K562 (cell line): ENCODE data around the gene PIK3R2. TPM values are rescaled to one million over a fixed set of nuclear protein-coding genes. Genes with fewer than 3 reads are reported as not detected.

Source experiments
- ATAC-seq: fragments of 200-7000 bp; cut with Tn5 transposase; 3 replicates; pipeline ENCODE4 v1.9.1; 2020; ENCODE audit warnings: moderate library complexity
- BruUV-seq: library from RNA; stranded (reverse); fragments of 400-500 nt; replicated peaks from 2 replicates; lab custom pipeline; 2021; lab: Mats Ljungman, UMichigan
- CTCF ChIA-PET: fragments of 300-600 bp; formaldehyde crosslinking; extraction: SDS; loops from one replicate; lab custom pipeline; 2021; ENCODE audit warnings: low intra/inter-chr PET ratio; lab: Yijun Ruan, JAX
- POLR2A ChIA-PET: fragments of 300-600, 350-650 bp; sonication (Branson Sonifier 250); formaldehyde crosslinking; extraction: SDS; loops from one replicate; lab custom pipeline; 2021; ENCODE audit warnings: antibody characterized with exemption, inconsistent platforms; lab: Yijun Ruan, JAX
- DNase-seq, 4 experiments: peaks; one replicate each; pipeline versions ENCODE4 v3.0.0 to v3.0.0-alpha.2; 2011 to 2018; ENCODE audit warnings: low spot score in 3 of 4, mixed read lengths in 3 of 4; ENCODE audit errors: extremely low read depth in 1 of 4
- FAIRE-seq: peaks from 2 replicates; lab custom pipeline; 2011; peaks lifted over from hg19 to GRCh38; lab: Jason Lieb, UNC
- H2AFZ ChIP-seq: 2 replicates; pipeline ENCODE4 v1.6.0; 2011; ENCODE audit warnings: low read depth, low read length, control low read depth, inconsistent platforms
- H3K27ac ChIP-seq: fragments of 200-600 bp; 3 replicates; pipeline ENCODE4 v1.8.0; 2011; ENCODE audit warnings: low read depth, mild to moderate bottlenecking, control low read depth, inconsistent platforms, low read length, moderate library complexity, mixed read lengths; ENCODE audit errors: extremely low read depth
- H3K27me3 ChIP-seq, 2 experiments: fragments of 300-600 bp in 1 of 2; 2 replicates in 1 of 2; 3 replicates in 1 of 2; pipeline versions ENCODE4 v1.6.0 to v1.8.0; 2011; ENCODE audit warnings: inconsistent platforms in 2 of 2, low read length in 2 of 2, mild to moderate bottlenecking in 1 of 2, mixed read lengths in 1 of 2, moderate library complexity in 1 of 2; ENCODE audit not compliant: control insufficient read depth in 2 of 2, insufficient read depth in 2 of 2
- H3K36me3 ChIP-seq: fragments of 300-600 bp; 3 replicates; pipeline ENCODE4 v1.8.0; 2011; ENCODE audit warnings: mild to moderate bottlenecking, low read length, inconsistent platforms; ENCODE audit not compliant: control insufficient read depth, insufficient read depth
- H3K4me1 ChIP-seq, 2 experiments: fragments of 200-600 bp in 1 of 2; replicated peaks in 1 of 2; 2 replicates in 1 of 2; 3 replicates in 1 of 2; pipeline versions ENCODE4 v1.5.1 to v1.8.0; 2011; ENCODE audit warnings: inconsistent platforms in 2 of 2, low read length in 2 of 2, mild to moderate bottlenecking in 1 of 2, mixed read lengths in 1 of 2, moderate library complexity in 1 of 2; ENCODE audit not compliant: control insufficient read depth in 2 of 2, insufficient read depth in 2 of 2
- H3K4me2 ChIP-seq: 2 replicates; pipeline ENCODE4 v1.6.1; 2011; ENCODE audit warnings: low read length, control low read depth, inconsistent platforms, mixed read lengths; ENCODE audit not compliant: insufficient read depth
- H3K4me3 ChIP-seq: fragments of 200-600 bp; sonication (generic), shearing (Covaris generic); 2 replicates; pipeline ENCODE4 v1.5.1; 2016; ENCODE audit warnings: control low read depth, inconsistent platforms
- H3K79me2 ChIP-seq: fragments of 200-600 bp; 3 replicates; pipeline ENCODE4 v1.8.0; 2011; ENCODE audit warnings: low read length, inconsistent platforms; ENCODE audit not compliant: control insufficient read depth, insufficient read depth
- H3K9ac ChIP-seq, 2 experiments: 2 replicates each; pipeline versions ENCODE4 v1.6.0 to v1.6.1; 2011; ENCODE audit warnings: low read depth in 2 of 2, low read length in 2 of 2, control low read depth in 1 of 2, inconsistent platforms in 1 of 2, mild to moderate bottlenecking in 1 of 2, mixed read lengths in 1 of 2; ENCODE audit not compliant: insufficient read depth in 1 of 2
- H3K9me1 ChIP-seq: one replicate; pipeline ENCODE4 v1.6.0; 2011; ENCODE audit warnings: inconsistent platforms, mild to moderate bottlenecking, low read length, moderate library complexity; ENCODE audit not compliant: control insufficient read depth, insufficient read depth
- H3K9me3 ChIP-seq: replicated peaks from 2 replicates; pipeline ENCODE4 v1.5.1; 2011; ENCODE audit warnings: low read depth, low read length, inconsistent platforms; ENCODE audit not compliant: control insufficient read depth, insufficient read depth
- H4K20me1 ChIP-seq: replicated peaks from 2 replicates; pipeline ENCODE4 v1.6.1; 2011; ENCODE audit warnings: low read length, inconsistent platforms, mixed read lengths; ENCODE audit not compliant: control insufficient read depth, insufficient read depth
- CBFB ChIP-seq: sonication (generic); formaldehyde crosslinking; IDR thresholded peaks from 2 replicates; pipeline ENCODE4 v1.4.0; 2020; ENCODE audit warnings: mild to moderate bottlenecking, missing genetic modification reagents
- ETV6 ChIP-seq, 3 experiments: fragments of 150-350 bp in 1 of 3; sonication (generic) in 1 of 3; formaldehyde crosslinking in 1 of 3; IDR thresholded peaks; 2 replicates each; pipeline versions ENCODE4 v1.6.1 to v1.8.0; 2014 to 2022; ENCODE audit warnings: borderline replicate concordance in 2 of 3, low read depth in 2 of 3, antibody characterized with exemption in 1 of 3, low read length in 1 of 3, mild to moderate bottlenecking in 1 of 3, missing genetic modification reagents in 1 of 3
- NFIX ChIP-seq: fragments of 250-450 bp; sonication (Bioruptor Pico); IDR thresholded peaks from 2 replicates; pipeline ENCODE4 v1.4.0; 2020; ENCODE audit warnings: low read depth, mild to moderate bottlenecking, moderate library complexity
- POLR2H ChIP-seq: IDR thresholded peaks from 2 replicates; pipeline ENCODE4 v1.6.1; 2016; ENCODE audit warnings: missing genetic modification characterization, low read depth, mild to moderate bottlenecking, control low read depth, missing compliant biosample characterization, moderate library complexity
- RBM14 ChIP-seq: fragments of 200-400 bp; formaldehyde crosslinking; IDR thresholded peaks from 2 replicates; pipeline ENCODE4 v1.6.1; 2018; ENCODE audit warnings: low read depth, mild to moderate bottlenecking, low read length, moderate library complexity, borderline replicate concordance; ENCODE audit not compliant: insufficient read depth
- VEZF1 ChIP-seq: fragments of 200-800 bp; sonication (Bioruptor generic); IDR thresholded peaks from 2 replicates; pipeline ENCODE4 v1.6.1; 2017; ENCODE audit warnings: missing genetic modification characterization, missing compliant biosample characterization
- ZBED1 ChIP-seq: IDR thresholded peaks from 2 replicates; pipeline ENCODE4 v1.6.1; 2014
- ZNF175 ChIP-seq: fragments of 200-800 bp; sonication (Bioruptor generic); IDR thresholded peaks from 2 replicates; pipeline ENCODE4 v1.6.1; 2016; ENCODE audit warnings: low read depth, mild to moderate bottlenecking, missing genetic modification characterization, missing compliant biosample characterization
- ZNF347 ChIP-seq: fragments of 450-650 bp; formaldehyde crosslinking; IDR thresholded peaks from 2 replicates; pipeline ENCODE4 v1.4.0; 2020; ENCODE audit warnings: low read depth, mild to moderate bottlenecking, moderate library complexity
- ZNF431 ChIP-seq: sonication (generic); formaldehyde crosslinking; IDR thresholded peaks from 2 replicates; pipeline ENCODE4 v1.8.0; 2022; ENCODE audit warnings: mild to moderate bottlenecking, missing genetic modification reagents
- ZNF444 ChIP-seq: fragments of 250-450 bp; sonication (Bioruptor Pico); IDR thresholded peaks from 2 replicates; pipeline ENCODE4 v1.4.0; 2020; ENCODE audit warnings: mild to moderate bottlenecking, moderate library complexity
- WGBS: fragments of 100-300 bp; shearing (Covaris generic); methylation state at CpG from one replicate; pipeline ENCODE4 v1.1.6; 2016; ENCODE audit warnings: low coverage, mixed read lengths; ENCODE audit not compliant: insufficient coverage; ENCODE audit errors: missing lambda C conversion rate; 5-methylcytosine and 5-hydroxymethylcytosine counted together
- in situ Hi-C: fragments of 300-500 bp; cut with MboI; formaldehyde crosslinking; loops from 4 replicates; pipeline ENCODE4 v1.15.0; 2018; ENCODE audit warnings: inconsistent platforms, mixed read lengths
- intact Hi-C: fragments of 100-400 bp; cut with micrococcal nuclease; formaldehyde crosslinking; loops from 2 replicates; pipeline ENCODE4 v1.14.2; 2022
- polyA plus RNA-seq, 8 experiments: library from polyadenylated mRNA; depleted of rRNA in 4 of 8; stranded (reverse) in 5 of 8; unstranded in 3 of 8; fragments of >200 nt; fragmentation: Nextera tagmentation in 2 of 8; fragmentation: Illumina TruSeq in 1 of 8; extraction: Ambion mirVana in 2 of 8; extraction: Trizol in 1 of 8; gene quantifications; 2 replicates each; pipeline versions ENCODE4 v1.2.1 to v1.2.3, GENCODE V29; 2011 to 2014; ENCODE audit warnings: inconsistent platforms in 1 of 8, missing spikeins in 1 of 8
- total RNA-seq, 7 experiments: library from RNA; depleted of rRNA in 6 of 7; stranded (reverse); fragments of >200 nt in 6 of 7; fragmentation: Illumina TruSeq in 2 of 7; extraction: Trizol in 2 of 7; gene quantifications; 2 replicates each; pipeline versions ENCODE4 v1.2.1 to v1.2.3, GENCODE V29; 2011 to 2021; ENCODE audit warnings: low replicate concordance in 1 of 7

The PIK3R2 gene
- total and polyA plus RNA-seq, 9 of the 15 experiments (the other 6 are each of a cell fraction or from before 2014, with no cell fraction given) = 0.39 to 37.9 (median 5.3) TPM

GRCh38 chr19:18197941-18198340, 45.0 kb downstream of the PIK3R2 start:
- intact Hi-C loops = no loop called here
- peaks cover 6% of the 10 kb centered on the region; the same call in 1 of the 2 replicates for H4K20me1 ChIP-seq

More at GRCh38 chr19:18197941-18198340, 45.0 kb downstream of the PIK3R2 start:
- H3K4me3 ChIP-seq = no peak overlapping the region
- peaks cover 14 to 46% of the 10 kb centered on the region in 2 experiments; a peak in 4 of 5 replicates for H3K4me1 ChIP-seq
- H3K27ac ChIP-seq = no peak overlapping the region
- no peaks in the 10 kb centered on the region for H3K9me1 ChIP-seq
- FAIRE-seq (no peak), DNase-seq (no peak), ATAC-seq (no peak)
- no TSS peak for BruUV-seq
- no peak overlapping the region for H3K4me2 ChIP-seq
- in situ Hi-C loops = no loop called here
- peaks cover 64% of the 10 kb centered on the region; the same call in 2 of the 3 replicates for H3K36me3 ChIP-seq
- H2AFZ ChIP-seq = no peak overlapping the region
- H3K27me3 ChIP-seq = no peaks in the 10 kb centered on the region
- POLR2A ChIA-PET = interaction anchor here (0.6 to 1.0 kb wide), 4 partner anchors 20 to 1141 kb away, joined by 3 read pairs; no protein-coding TSS in a partner anchor
- H3K79me2 ChIP-seq = peaks cover 28% of the 10 kb centered on the region
- WGBS = 65% methylated on average over 5 of the region's 6 CpGs
- TF ChIP-seq ETV6 (IDR thresholded peaks at IDR 0.05; ENCODE audit: borderline replicate concordance in 1 of 2, low read depth in 2 of 2, low read length in 1 of 2) (no peak), ETV6 (CRISPR knock-in tag; IDR thresholded peaks at IDR 0.05; ENCODE audit: borderline replicate concordance) (no peak), ZBED1 (no peak), POLR2H (tag) (no peak), ZNF175 (no peak), ZNF444 (CRISPR knock-in tag) (no peak), ZNF431 (CRISPR knock-in tag) (no peak), ZNF347 (CRISPR knock-in tag) (no peak), NFIX (CRISPR knock-in tag) (no peak), VEZF1 (CRISPR knock-in tag) (no peak), CBFB (CRISPR knock-in tag) (no peak), RBM14 (no peak)
- H3K9ac ChIP-seq = peak overlapping the region in 1 of 2 experiments; percentile 24; a peak in 1 of 4 replicates
- CTCF ChIA-PET = no interaction called here
- H3K9me3 ChIP-seq = no peaks in the 10 kb centered on the region
